B cell (primary cell): ENCODE results near the gene PIGM. TPM values are rescaled to one million over a fixed set of nuclear protein-coding genes. Genes with fewer than 3 reads are reported as not detected.

Experiments used
- ATAC-seq: fragments of 200-7000 bp; cut with Tn5 transposase; one replicate; pipeline ENCODE4 v1.10.0; 2021; ENCODE audit warnings: low read depth, mild to moderate bottlenecking, moderate number of reproducible peaks, moderate library complexity
- CTCF ChIA-PET: fragments of 350-600 bp; sonication (Branson Sonifier 250); formaldehyde crosslinking; loops from one replicate; lab custom pipeline; 2021; ENCODE audit warnings: antibody characterized with exemption, inconsistent platforms; lab: Charles Lee
- POLR2A ChIA-PET: fragments of 350-600 bp; sonication (Branson Sonifier 250); formaldehyde crosslinking; loops from one replicate; lab custom pipeline; 2021; ENCODE audit warnings: antibody characterized with exemption; lab: Charles Lee
- DNase-seq: peaks from one replicate; pipeline ENCODE4 v3.0.0; 2013
- H2AFZ ChIP-seq: 2 replicates; pipeline ENCODE4 v1.6.1; 2012; ENCODE audit warnings: mild to moderate bottlenecking, low read depth, low read length; ENCODE audit not compliant: insufficient read depth, poor library complexity, severe bottlenecking
- H3K27ac ChIP-seq, 2 donors: 1 replicate in 1 of 2; 2 replicates in 1 of 2; pipeline ENCODE4 v1.5.1; 2012 to 2013; ENCODE audit warnings: low read length in 2 of 2, mild to moderate bottlenecking in 2 of 2, moderate library complexity in 1 of 2
- H3K27me3 ChIP-seq, 4 experiments: fragments of 200-600 bp in 1 of 4; sonication (generic) in 1 of 4; replicated peaks in 1 of 4; 1 replicate in 2 of 4; 2 replicates in 2 of 4; pipeline versions ENCODE4 v1.6.1 to v1.7.0; 2013 to 2016; ENCODE audit warnings: low read length in 3 of 4, mild to moderate bottlenecking in 2 of 4, mixed read lengths in 1 of 4, moderate library complexity in 1 of 4; ENCODE audit not compliant: insufficient read depth in 4 of 4, control insufficient read depth in 3 of 4; ENCODE audit errors: control extremely low read depth in 1 of 4
- H3K36me3 ChIP-seq, 2 experiments: replicated peaks in 1 of 2; 1 replicate in 1 of 2; 2 replicates in 1 of 2; pipeline versions ENCODE4 v1.6.1 to v1.7.1; 2013; ENCODE audit warnings: low read length in 1 of 2; ENCODE audit not compliant: insufficient read depth in 2 of 2, control insufficient read depth in 1 of 2; ENCODE audit errors: control extremely low read depth in 1 of 2, extremely low read depth in 1 of 2
- H3K4me1 ChIP-seq, 2 donors: fragments of 200-600 bp in 1 of 2; sonication (generic) in 1 of 2; 1 replicate in 1 of 2; 2 replicates in 1 of 2; pipeline versions ENCODE4 v1.5.1 to v1.6.1; 2013 to 2017; ENCODE audit warnings: low read length in 2 of 2; ENCODE audit not compliant: control insufficient read depth in 2 of 2, insufficient read depth in 2 of 2
- H3K4me2 ChIP-seq: replicated peaks from 2 replicates; pipeline ENCODE3; 2012; ENCODE audit warnings: mild to moderate bottlenecking, low read depth, low read length; ENCODE audit not compliant: poor library complexity, severe bottlenecking
- H3K4me3 ChIP-seq, 5 experiments: fragments of 200-600 bp in 1 of 5; sonication (generic) in 1 of 5; 1 replicate in 3 of 5; 2 replicates in 2 of 5; pipeline versions ENCODE4 v1.5.1 to v1.7.0; 2011 to 2016; ENCODE audit warnings: low read length in 4 of 5, mild to moderate bottlenecking in 4 of 5, low read depth in 2 of 5, control low read depth in 1 of 5, moderate library complexity in 1 of 5; ENCODE audit not compliant: insufficient read depth in 1 of 5; ENCODE audit errors: control extremely low read depth in 1 of 5, extremely low read depth in 1 of 5
- H3K79me2 ChIP-seq: fragments of 200-600 bp; sonication (generic); one replicate; pipeline ENCODE4 v1.6.0; 2016; ENCODE audit warnings: low read length; ENCODE audit not compliant: control insufficient read depth, insufficient read depth
- H3K9ac ChIP-seq: fragments of 200-600 bp; sonication (generic); 2 replicates; pipeline ENCODE4 v1.6.1; 2017; ENCODE audit warnings: mild to moderate bottlenecking, low read length, moderate library complexity
- H3K9me3 ChIP-seq, 3 donors: one replicate each; pipeline versions ENCODE4 v1.6.1 to v1.7.1; 2013; ENCODE audit warnings: low read length in 2 of 3; ENCODE audit not compliant: control insufficient read depth in 2 of 3, insufficient read depth in 1 of 3; ENCODE audit errors: control extremely low read depth in 1 of 3
- H4K20me1 ChIP-seq: 2 replicates; pipeline ENCODE4 v1.6.0; 2012; ENCODE audit warnings: mild to moderate bottlenecking, low read length; ENCODE audit not compliant: insufficient read depth, control insufficient read depth, poor library complexity, severe bottlenecking
- H3K27ac Mint-ChIP-seq: one replicate; pipeline ENCODE4 v1.8.0; 2021; ENCODE audit warnings: mixed read lengths
- H3K27me3 Mint-ChIP-seq: one replicate; pipeline ENCODE4 v1.8.0; 2021; ENCODE audit warnings: mixed read lengths
- H3K4me1 Mint-ChIP-seq: one replicate; pipeline ENCODE4 v1.8.0; 2021; ENCODE audit warnings: mixed read lengths
- H3K4me3 Mint-ChIP-seq: one replicate; pipeline ENCODE4 v1.8.0; 2021; ENCODE audit warnings: mixed read lengths
- H3K9me3 Mint-ChIP-seq: one replicate; pipeline ENCODE4 v1.8.0; 2022; ENCODE audit warnings: mixed read lengths; ENCODE audit not compliant: insufficient read depth
- CTCF ChIP-seq: fragments of 200-600 bp; IDR thresholded peaks from one replicate; pipeline ENCODE4 v1.8.0; 2022; ENCODE audit warnings: antibody characterized with exemption, mild to moderate bottlenecking
- EZH2 ChIP-seq: IDR thresholded peaks from 2 replicates; pipeline ENCODE4 v1.6.1; 2012; ENCODE audit warnings: borderline replicate concordance, low read depth, mild to moderate bottlenecking, moderate library complexity, low read length; ENCODE audit not compliant: insufficient read depth, poor library complexity, severe bottlenecking
- WGBS: methylation state at CpG from one replicate; pipeline ENCODE4 v1.1.5; 2013; ENCODE audit warnings: missing lambda C conversion rate; ENCODE audit not compliant: insufficient coverage; 5-methylcytosine and 5-hydroxymethylcytosine counted together
- intact Hi-C: fragments of 100-400 bp; cut with micrococcal nuclease; formaldehyde crosslinking; loops from one replicate; pipeline ENCODE4 v1.10.0; 2022
- polyA plus RNA-seq: library from polyadenylated mRNA; depleted of rRNA; stranded (reverse); fragments of >200 nt; gene quantifications from 2 replicates; pipeline ENCODE4 v1.2.3, GENCODE V29; 2012
- total RNA-seq, 2 donors: library from RNA; stranded (reverse); fragments of 120-200 nt in 1 of 2; gene quantifications; 1 replicate in 1 of 2; 2 replicates in 1 of 2; pipeline versions ENCODE4 v1.2.3 to v1.2.4, GENCODE V29; 2013 to 2022

PIGM gene
- total and polyA plus RNA-seq, 2 donors (not counting 1 experiment from before 2014, with no cell fraction given), result 1.4 to 7.4 TPM

DNA sequence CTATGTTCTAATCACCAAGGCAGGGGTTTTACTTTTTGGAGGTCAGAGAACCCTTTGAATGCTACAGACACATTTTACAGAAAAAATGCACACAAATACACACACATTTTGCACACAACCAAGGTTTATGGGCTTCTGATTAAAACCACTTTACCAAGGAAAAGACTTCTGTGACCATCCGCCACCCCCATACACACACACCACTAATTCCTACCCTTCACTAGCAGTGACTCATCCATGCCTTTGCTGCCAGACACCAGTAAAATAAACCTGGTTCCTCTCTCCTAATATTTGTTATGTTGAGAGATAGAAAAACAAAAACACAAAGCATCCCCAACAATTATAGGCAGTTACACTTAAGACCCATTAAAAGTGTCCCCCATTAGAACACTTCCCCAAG, 12.9 kb downstream of the PIGM start:
- no peaks in the 10 kb centered on the region for H3K27me3 ChIP-seq
- Mint-ChIP-seq H3K27ac (no peak overlapping the region), H3K4me3 (no peak overlapping the region), H3K4me1 (no peaks in the 10 kb centered on the region), H3K27me3 (peaks cover 18% of the 10 kb centered on the region), H3K9me3 (no peaks in the 10 kb centered on the region)
- no peaks in the 10 kb centered on the region for H3K4me1 ChIP-seq
- H3K4me2 ChIP-seq, result no peak overlapping the region
- ChIA-PET CTCF (interaction anchor here (1.2 to 8.3 kb wide), 2 partner anchors 13 to 28 kb away, joined by 3 to 66 read pairs; no protein-coding TSS in a partner anchor), POLR2A (no interaction called here)
- H3K27ac ChIP-seq, result no peak overlapping the region
- H3K4me3 ChIP-seq, result no peak overlapping the region
- TF ChIP-seq EZH2 (no peak), CTCF (no peak)
- intact Hi-C loops, result no loop called here
- H3K9me3 ChIP-seq, result no peaks in the 10 kb centered on the region
- no CpG with 5 or more reads among the region's 1 CpG for WGBS
- H3K9ac ChIP-seq, result no peak overlapping the region
- no peaks in the 10 kb centered on the region for H3K79me2 ChIP-seq
- H4K20me1 ChIP-seq, result no peaks in the 10 kb centered on the region
- DNase-seq (no peak), ATAC-seq (no peak)
- H2AFZ ChIP-seq, result no peak overlapping the region
- no peaks in the 10 kb centered on the region for H3K36me3 ChIP-seq

- Histone ChIP-seq H3K27me3 (peaks cover 0 to 3% (median under 1%) of the 10 kb centered on the region in 4 experiments), H3K4me1 (no peaks in the 10 kb centered on the region), H2AFZ (no peak overlapping the region), H3K27ac (no peak overlapping the region), H3K36me3 (no peaks in the 10 kb centered on the region), H3K79me2 (no peaks in the 10 kb centered on the region), H3K9ac (no peak overlapping the region), H3K9me3 (no peaks in the 10 kb centered on the region), H3K4me2 (no peak overlapping the region), H4K20me1 (no peaks in the 10 kb centered on the region), H3K4me3 (no peak overlapping the region)
- peaks cover 23% of the 10 kb centered on the region for H3K27me3 Mint-ChIP-seq
- H3K4me1 Mint-ChIP-seq, result no peaks in the 10 kb centered on the region
- ATAC-seq (no peak), DNase-seq (no peak)
- intact Hi-C loops, result no loop called here
- TF ChIP-seq CTCF, result no peak
- no peak for TF ChIP-seq EZH2
- H3K9me3 Mint-ChIP-seq, result no peaks in the 10 kb centered on the region
- no peak overlapping the region for H3K4me3 Mint-ChIP-seq
- ChIA-PET POLR2A (no interaction called here), CTCF (interaction anchor here (1.2 to 8.3 kb wide), 2 partner anchors 12 to 27 kb away, joined by 3 to 66 read pairs; no protein-coding TSS in a partner anchor)
- 95% methylated on average over 2 of the region's 3 CpGs for whole genome bisulfite sequencing
- H3K27ac Mint-ChIP-seq, result no peak overlapping the region
Observed at GRCh38 chr1:160018347-160018746, 13.4 kb downstream of the PIGM start.
